ENCODE measurements around the gene ROGDI. TPM values are rescaled to one million over a fixed set of nuclear protein-coding genes. Genes with fewer than 3 reads are reported as not detected.

ROGDI gene
- total and polyA plus RNA-seq, 2 of the 13 experiments (the other 11 are each of a cell fraction or from before 2014, with no cell fraction given) = 19.2 to 42.1 TPM

DNA sequence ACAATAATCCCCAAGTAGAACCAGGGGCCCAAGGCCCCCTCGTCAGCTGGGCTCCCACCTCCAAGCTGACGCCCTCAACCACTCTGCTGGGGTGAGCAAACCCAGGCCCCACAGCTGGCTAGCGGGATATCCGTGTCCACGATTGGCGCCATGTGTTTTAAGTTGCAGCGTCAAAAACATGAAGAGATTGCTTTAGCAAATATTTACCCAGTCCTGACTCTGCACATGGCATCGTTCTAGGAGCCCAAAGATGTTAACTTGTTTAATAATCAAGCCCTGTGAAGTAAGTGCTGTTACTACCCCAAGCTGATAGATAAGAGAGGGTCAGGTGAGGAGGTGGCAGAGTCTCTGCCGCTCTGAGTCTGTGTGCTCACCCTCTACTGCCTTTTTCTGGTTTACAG, 13.9 kb downstream of the ROGDI start (continued):
- TF ChIP-seq, protein P1, sequence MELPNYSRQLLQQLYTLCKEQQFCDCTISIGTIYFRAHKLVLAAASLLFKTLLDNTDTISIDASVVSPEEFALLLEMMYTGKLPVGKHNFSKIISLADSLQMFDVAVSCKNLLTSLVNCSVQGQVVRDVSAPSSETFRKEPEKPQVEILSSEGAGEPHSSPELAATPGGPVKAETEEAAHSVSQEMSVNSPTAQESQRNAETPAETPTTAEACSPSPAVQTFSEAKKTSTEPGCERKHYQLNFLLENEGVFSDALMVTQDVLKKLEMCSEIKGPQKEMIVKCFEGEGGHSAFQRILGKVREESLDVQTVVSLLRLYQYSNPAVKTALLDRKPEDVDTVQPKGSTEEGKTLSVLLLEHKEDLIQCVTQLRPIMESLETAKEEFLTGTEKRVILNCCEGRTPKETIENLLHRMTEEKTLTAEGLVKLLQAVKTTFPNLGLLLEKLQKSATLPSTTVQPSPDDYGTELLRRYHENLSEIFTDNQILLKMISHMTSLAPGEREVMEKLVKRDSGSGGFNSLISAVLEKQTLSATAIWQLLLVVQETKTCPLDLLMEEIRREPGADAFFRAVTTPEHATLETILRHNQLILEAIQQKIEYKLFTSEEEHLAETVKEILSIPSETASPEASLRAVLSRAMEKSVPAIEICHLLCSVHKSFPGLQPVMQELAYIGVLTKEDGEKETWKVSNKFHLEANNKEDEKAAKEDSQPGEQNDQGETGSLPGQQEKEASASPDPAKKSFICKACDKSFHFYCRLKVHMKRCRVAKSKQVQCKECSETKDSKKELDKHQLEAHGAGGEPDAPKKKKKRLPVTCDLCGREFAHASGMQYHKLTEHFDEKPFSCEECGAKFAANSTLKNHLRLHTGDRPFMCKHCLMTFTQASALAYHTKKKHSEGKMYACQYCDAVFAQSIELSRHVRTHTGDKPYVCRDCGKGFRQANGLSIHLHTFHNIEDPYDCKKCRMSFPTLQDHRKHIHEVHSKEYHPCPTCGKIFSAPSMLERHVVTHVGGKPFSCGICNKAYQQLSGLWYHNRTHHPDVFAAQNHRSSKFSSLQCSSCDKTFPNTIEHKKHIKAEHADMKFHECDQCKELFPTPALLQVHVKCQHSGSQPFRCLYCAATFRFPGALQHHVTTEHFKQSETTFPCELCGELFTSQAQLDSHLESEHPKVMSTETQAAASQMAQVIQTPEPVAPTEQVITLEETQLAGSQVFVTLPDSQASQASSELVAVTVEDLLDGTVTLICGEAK (IDR thresholded peaks at IDR 0.05) = no peak
- TF ChIP-seq, protein P1 (CRISPR knock-in tag; IDR thresholded peaks at IDR 0.05) = no peak
- TF ChIP-seq SMAD9 (CRISPR knock-in tag; IDR thresholded peaks at IDR 0.05) = no peak
- 0 out of 2 replicates have a peak, but pooled peaks have one; percentile 66 for TF ChIP-seq ZNF83 (CRISPR knock-in tag; IDR thresholded peaks at IDR 0.05; ENCODE audit: borderline replicate concordance)
- TF ChIP-seq ZNF891 (CRISPR knock-in tag; IDR thresholded peaks at IDR 0.05) = peak; percentile 15; the same call in 1 of the 2 replicates
- TF ChIP-seq FOXJ3 (CRISPR knock-in tag; IDR thresholded peaks at IDR 0.05; ENCODE audit: borderline replicate concordance) = 0 out of 2 replicates have a peak, but pooled peaks have one; percentile 35
- TF ChIP-seq, protein P2, sequence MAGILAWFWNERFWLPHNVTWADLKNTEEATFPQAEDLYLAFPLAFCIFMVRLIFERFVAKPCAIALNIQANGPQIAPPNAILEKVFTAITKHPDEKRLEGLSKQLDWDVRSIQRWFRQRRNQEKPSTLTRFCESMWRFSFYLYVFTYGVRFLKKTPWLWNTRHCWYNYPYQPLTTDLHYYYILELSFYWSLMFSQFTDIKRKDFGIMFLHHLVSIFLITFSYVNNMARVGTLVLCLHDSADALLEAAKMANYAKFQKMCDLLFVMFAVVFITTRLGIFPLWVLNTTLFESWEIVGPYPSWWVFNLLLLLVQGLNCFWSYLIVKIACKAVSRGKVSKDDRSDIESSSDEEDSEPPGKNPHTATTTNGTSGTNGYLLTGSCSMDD (CRISPR knock-in tag; IDR thresholded peaks at IDR 0.05) = no peak
- TF ChIP-seq ZSCAN25 (CRISPR knock-in tag; IDR thresholded peaks at IDR 0.05) = 0 out of 2 replicates have a peak, but pooled peaks have one; percentile 9
- TF ChIP-seq ARNT2 (CRISPR knock-in tag; IDR thresholded peaks at IDR 0.05; ENCODE audit: low read depth) = peak; percentile 34; the same call in 1 of the 2 replicates
- TF ChIP-seq ZNF703 (CRISPR knock-in tag; IDR thresholded peaks at IDR 0.05; ENCODE audit: borderline replicate concordance) = no peak
- 0 out of 2 replicates have a peak, but pooled peaks have one; percentile 35 for TF ChIP-seq HMG20A (CRISPR knock-in tag; IDR thresholded peaks at IDR 0.05; ENCODE audit: borderline replicate concordance)
- no peak for TF ChIP-seq ZNF207 (IDR thresholded peaks at IDR 0.05; ENCODE audit: borderline replicate concordance)
- TF ChIP-seq ZFP37 (CRISPR knock-in tag; IDR thresholded peaks at IDR 0.05; ENCODE audit: borderline replicate concordance) = no peak
- 0 out of 2 replicates have a peak, but pooled peaks have one; percentile 14 for TF ChIP-seq ZNF777 (CRISPR knock-in tag; IDR thresholded peaks at IDR 0.05)
- no peak for TF ChIP-seq ZNF343 (CRISPR knock-in tag; IDR thresholded peaks at IDR 0.05)
- no peak for TF ChIP-seq ZNF776 (CRISPR knock-in tag; IDR thresholded peaks at IDR 0.05)
- TF ChIP-seq HMG20B (CRISPR knock-in tag; conservative IDR thresholded peaks at IDR 0.05) = no peak
- no peak for TF ChIP-seq NCOA1 (CRISPR knock-in tag; IDR thresholded peaks at IDR 0.05)
